Measurements from ENCODE around the gene NOS3.

The NOS3 gene

DNA sequence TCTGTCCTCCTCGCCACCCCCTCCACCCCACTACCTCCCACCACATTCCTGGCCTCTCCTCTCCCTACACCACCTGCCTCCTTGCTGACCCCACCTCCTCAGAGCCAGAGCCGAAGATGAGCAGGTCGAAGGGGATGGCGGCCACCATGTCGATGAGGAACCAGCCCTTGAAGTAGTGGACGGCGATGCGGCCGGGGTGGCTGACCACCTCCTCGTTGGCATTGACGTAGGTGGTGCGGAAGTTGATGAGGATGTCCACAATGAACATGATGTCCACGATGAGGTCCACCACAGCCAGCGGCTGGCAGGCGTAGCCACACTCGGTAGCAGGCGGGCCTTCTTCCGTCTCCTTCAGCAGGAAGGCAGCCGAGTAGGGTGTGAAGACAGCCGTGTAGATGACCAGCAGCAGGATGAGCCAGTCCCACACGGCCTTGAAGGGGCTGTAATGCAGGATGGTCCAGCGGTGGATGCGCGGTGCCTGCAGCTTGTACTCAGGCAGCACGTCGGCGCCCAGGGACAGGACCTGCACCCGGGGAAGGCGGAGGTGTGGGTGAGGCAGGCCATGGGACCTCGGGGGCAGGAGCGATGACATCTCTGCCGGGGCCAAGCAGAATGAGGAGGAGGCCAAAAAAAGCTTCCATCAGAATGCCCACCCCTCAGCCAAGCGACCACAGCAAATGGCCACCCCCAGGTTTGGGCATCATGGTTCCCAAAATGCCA, 38.3 kb upstream of the NOS3 start:
- DNase-seq, result no peak

DNA sequence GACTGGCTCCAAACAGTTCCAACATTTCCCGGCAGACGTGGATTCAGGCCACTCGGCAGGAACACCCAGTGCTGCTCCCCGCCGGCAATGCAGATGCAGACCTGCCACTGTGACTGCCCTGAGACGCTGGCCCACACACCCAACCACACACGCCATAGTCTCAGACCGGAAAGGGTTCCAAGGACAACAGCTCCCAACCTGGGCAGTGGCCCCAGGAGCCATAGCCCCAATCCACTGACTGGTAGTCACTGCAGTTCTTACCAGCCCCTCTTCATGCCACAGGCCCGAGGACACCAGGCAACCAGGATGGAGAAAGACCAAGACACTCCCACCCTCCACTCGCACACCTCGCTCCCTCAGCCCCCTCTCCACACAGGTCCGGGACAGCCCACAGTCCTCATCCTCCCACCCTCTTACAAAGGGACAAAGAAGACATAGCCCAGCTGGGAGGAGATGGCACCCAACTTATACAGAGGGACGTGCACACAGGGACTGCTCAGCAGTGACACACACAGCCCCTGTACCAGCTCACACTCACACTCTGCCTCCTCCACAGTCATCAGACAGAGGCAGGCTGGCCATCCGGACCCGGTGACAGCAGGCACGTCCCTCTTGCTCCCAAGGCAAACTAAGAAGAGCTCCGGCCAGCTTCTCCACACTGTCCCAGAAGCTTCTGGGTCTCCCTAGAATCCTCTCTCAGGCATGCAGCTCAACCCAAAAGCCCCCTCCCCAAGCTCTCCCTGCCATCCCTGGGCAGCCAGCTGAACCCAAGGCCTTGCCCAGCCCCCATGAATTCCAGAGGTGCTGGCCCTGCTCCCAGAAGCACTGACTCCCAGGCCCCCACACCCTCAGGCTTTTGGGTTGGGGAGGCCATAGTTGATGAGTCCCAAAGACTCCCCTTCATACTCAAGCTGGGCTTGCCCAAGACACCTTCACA, 37.5 kb upstream of the NOS3 start:
- no peak for DNase-seq

DNA sequence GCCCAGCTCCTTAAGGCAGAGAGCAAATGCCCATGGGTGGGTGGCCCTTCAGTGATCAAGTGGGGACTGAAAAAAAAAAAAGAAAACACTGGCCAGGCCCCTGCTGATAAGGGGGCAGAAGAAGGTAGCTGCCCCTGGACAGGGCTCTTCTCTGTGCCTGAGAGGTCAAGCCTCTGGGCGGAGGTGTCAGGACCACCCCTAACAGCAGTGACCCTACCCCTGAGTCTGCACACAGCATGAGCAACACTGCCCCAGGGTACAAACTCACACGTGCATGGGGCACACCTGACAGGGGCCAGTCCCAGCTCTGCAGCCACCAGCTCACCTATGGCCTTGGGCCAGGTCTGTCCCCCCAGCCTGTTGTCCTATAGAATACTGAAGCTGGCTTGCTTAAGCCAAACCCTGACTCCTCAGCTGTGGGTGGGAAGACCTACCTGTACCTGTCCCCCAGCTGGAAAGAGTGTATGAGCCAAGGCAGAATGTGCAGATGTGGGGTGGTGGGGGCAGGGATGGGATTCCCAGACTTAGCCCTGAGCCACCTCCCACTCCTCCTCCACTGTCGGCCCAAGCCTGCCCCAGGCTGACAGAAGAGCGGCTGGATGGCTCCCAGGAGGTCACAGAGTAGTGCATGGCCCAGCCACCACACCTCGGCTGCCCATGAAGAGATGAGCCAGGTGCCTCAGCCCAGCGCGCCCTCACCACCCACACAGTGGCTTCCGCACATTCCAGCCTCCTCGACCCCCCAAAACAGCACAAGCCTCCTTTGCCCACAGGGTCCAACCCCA, 36.4 kb upstream of the NOS3 start:
- no peak for DNase-seq

DNA sequence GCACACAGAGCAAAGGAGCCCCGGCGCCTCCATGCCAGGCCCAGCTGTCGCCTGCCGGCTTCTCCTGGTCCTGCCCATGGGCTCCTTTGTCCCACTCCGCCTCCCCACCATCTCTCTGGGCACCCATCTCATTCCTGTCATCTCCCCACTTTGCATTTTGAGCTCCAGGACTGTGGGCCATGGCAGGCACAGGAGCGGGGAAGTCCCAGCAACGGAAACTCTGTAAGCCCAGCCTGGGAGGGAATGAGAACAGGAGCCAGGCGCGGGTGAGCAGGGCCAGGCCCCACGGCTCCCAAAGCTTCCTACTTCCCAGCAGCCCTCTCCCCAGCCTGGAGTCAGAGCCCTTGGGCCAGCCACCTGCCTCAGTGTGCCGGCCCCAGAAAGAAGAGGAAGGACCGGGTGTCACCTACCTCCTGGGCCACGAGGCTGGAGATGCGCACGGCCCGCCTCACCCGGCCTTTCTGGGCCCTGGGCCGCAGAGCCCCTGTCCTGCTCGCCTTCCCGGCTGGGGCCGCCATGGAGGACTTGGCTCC, 35.8 kb upstream of the NOS3 start:
- no peak for DNase-seq

DNA sequence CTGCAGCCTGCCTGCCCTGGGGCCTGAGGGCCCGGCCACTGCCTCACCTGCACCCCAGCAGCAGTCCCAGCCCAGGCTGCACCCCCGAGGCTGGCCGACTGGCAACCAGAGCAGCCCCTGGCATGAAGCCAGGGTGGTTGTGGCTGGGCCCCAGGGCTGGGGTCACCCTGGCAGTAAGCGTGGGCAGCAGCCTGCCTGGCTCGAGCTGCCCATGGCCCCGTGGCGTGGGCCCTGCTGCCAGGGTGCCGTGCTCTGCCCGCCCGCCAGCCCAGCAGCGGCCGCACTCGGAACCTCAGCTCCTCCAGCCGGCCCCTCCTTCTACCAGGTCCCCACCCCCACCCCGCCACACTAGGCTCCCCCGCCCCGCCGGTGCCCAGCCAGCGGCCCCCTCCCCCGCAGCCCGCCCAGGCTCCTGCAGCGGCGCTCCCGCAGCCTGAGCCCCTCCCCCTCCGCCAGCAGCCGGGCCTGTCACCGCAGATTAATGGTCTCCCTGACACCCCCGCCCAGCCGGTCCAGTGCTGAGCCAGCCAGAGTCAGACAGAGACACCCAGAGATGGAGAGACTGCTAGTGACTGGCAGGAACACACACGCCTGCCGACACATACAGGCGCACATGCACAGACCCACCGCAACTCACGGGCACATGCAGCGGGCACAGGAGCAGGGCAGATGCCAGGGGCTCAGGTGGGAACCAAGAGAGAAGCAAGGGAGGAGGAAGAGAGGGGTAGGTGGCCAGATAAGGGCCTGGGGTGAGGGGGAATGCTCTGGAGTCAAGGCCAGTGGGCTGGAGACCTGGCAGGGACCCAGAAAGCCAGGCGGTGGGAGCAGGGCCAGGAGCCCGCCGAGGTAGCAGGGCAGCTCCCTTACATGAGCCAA, 35.1 kb upstream of the NOS3 start:
- DNase-seq, result no peak

DNA sequence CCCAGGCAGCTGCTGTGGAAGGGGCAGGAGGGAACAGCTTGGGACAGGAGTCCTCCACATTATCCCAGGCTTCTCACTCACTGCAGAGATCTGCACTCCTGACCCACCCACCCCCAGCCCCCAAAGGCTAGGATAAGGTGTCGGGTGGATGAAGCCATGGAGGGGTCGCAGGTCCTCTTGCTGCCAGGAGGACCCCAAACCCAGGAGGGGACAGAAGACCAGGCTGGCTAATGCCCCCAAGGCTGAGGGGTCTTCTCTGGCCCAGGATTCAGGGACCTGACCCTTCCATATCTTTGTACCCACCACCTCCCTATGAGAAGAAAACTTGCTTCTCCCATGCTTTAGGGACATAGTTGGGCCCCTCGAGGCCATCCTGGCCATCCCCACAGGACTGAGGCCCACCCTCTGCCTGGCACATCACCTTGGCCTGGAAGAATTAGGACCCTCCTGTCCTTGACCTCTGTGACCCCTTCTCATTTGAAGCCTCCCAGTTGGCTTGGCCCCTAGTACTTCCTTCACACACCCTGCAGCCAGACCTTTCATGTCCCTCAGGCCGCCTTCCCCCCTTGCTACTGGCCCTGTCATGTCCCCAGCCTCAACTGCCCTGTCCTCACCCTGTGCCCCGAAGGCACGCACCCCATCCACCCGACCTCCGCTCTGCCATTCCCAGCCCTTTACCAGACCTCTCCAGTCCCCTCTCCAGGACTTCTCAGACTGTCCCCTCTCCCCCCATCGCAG, 34.3 kb upstream of the NOS3 start:
- no peak for DNase-seq

DNA sequence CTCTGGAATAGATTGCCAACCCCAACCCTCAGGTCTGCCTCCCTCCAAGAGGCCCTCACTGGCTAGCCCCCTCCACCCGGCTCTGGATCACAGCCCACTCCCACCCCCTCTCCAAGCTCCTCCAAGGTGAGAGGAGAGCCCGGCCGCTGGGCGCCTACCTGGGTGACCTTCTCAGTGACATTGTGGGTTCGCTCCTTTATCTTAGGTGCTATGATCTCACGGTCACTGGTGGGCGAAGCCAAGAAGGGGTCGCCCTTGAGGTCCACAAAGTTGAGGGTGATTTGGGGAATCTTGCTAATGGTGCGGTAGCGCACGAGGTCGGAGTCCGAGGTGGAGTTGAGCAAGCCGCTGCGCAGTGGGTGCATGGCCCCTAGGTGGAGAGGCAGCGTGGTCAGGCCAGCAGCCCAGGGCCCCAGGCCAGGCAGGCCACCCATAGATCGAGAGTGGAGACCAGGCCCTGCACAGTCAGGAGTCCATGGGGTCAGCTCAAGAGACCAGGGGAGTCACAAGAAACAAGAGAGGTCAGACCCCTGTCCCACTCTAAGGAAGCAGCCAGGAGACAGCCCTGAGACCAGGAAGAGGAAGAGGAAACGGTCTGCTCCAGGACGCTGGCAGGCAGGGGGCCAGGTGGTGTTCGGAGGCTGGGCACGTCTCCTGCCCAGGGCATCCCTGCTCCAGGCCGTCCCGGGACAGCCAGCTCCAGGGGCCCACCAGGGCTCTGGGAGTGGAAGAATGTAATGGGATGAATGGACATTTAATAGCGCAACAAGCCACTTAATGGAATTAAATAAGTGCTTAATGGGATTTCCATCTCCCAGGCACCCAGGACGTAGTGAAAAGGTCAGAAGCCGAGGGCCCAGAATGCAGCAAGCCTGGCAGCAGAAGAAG, 33.4 kb upstream of the NOS3 start:
- DNase-seq, result no peak

DNA sequence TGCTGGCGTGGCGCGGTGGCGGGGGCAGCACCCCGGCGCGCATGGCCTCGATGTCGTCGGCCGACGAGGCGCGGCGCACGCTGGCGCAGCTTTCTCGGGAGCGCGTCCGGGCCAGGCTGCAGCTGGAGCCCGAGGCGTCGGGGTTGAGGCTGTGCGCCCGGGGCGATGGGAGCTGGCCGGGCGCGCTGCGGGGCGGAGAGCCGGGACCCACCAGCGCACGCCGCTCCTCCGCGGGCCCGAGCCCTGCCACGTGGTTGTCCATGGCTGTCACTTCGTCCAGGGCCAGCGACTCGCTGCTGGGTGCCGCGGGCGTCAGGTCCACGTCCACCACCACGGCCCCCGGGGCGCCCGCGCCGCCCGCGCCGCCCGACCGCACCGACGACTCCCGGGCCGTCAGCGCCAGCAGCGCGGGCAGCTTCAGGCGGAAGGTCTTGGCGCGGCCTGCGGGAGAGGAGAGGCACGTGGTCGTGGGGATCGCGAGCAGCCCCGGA, 32.7 kb upstream of the NOS3 start:
- DNase-seq, result no peak

DNA sequence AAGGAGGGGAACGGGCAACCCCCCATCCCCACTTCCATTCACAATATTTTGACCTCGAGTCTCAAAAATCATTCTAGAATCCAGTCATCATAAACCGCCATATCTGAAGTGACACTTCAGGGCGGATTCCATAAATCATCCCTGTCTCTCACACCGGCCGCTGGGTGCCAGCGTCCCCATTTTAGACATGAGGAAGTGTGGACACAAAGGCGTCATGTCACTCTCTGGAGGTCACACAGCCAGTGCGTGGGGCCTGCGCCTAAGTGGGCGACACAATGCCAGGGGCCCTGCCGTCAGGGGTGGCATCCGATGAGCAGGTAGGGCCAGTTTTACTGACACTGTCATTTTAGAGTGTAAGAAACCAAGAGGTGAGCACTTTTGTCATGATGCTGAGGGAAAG, 32.2 kb upstream of the NOS3 start:
- DNase-seq, result no peak

DNA sequence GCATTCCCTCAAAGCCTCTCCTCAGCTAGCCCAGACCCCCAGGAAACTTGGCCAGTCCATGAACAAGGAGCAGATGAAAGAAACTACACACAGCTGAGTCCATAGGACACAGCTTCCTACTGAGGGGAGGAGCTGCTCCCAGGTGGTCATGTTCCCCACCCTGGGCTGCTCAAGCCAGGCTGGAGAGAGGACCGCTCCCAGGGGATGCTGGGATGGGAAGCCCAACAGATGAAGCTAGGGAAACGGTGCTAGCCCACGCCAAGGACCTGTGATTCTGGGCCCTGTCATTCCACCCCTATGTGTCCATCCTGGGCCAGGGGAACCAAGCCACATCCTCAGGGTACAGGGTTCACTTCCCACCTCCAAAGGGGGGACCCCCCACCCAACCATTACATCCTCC, 31.7 kb upstream of the NOS3 start:
- no peak for DNase-seq

DNA sequence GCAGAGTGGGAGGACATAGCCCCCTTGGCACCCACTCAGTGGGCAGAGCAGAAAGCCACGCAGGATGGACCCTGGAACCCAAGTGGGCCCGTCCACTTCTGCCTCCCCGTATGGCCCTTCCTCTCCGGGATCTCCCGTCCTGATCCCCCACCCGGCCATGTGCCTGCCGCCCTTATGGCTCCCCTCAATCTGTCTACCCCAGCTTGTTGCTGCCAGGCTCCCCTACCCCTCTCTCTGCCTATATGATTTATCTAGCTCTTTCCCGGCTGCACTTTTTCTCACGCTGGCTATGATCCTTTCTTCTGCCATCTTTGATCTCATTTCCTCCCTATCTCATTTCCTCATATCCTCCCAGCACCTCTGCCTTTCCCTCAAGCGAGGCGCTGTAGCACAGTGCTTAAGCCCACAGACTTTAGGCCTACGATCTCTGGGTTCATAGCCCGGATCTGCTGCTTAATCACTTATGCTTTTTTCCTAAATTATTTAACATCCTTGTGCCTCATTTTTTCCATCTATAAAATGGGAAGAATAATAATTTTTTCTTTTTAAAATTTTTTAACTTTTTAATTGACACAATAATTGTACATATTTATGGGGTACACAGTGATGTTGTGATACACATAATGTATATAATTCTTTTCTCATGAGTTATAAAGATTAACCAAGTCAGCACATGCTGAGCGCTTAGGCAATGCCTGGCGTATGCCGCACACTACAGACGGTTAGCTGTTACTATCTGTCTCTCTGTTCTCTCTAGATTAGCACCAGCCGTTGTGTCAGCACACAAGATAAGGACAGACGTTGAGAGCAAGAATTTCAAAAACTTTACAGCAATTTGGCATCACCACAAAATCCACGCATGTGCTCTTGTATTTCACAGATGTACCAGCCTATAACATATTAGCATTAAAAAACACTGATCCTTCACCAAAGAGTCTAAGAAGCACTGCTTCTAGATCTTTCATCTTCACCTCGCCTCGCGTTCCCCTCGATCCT, 30.8 kb upstream of the NOS3 start:
- no peak for DNase-seq

DNA sequence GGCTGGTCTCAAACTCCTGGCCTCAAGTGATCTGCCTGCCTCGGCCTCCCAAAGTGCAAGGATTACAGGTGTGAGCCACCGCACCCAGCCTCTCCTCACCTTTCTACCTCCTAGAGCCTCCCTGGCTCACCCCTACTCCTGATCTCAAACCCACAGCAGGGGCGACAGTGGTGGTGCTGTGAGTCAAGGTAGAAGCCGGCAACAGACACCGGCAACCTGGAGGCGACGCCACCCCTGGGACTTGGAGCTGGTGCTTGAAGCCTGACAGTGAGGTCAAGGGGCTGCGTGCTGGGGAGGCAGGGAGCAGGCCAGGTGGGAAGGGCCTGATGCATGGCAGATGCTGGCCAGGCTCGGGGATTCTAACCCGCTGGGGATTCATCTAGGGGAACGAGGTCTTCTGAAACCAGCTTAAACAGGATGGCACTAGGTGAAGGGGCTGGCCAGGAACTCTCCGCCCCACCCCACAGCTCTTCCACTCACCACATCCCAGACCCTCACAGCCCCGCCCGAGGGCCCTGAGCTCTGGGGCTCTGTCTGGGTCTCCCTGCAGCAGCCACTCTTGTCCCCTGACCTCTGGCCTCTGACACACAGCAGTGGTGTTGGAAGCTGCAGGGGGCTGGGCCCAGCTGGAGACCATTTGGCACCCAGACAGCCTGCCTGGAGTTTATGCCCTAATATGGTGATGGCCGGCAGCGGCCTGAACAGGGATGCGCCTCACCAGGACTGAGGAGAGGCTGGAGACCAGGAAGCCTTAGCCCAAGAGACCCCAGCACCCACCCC, 29.1 kb upstream of the NOS3 start:
- DNase-seq, result no peak

DNA sequence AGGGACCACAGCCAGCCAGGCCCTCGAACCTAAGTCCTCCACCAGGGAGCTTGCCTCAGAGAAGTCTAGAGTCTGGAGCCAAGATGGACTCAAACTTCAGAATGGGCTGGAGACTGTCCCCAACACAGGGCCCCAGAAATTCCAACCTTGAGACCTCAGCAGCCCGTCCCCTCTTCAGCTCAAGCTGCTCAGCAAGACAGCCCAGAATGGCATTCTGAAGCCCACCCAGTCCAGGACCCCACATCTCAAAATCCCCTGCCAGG, 28.6 kb upstream of the NOS3 start:
- no peak for DNase-seq

DNA sequence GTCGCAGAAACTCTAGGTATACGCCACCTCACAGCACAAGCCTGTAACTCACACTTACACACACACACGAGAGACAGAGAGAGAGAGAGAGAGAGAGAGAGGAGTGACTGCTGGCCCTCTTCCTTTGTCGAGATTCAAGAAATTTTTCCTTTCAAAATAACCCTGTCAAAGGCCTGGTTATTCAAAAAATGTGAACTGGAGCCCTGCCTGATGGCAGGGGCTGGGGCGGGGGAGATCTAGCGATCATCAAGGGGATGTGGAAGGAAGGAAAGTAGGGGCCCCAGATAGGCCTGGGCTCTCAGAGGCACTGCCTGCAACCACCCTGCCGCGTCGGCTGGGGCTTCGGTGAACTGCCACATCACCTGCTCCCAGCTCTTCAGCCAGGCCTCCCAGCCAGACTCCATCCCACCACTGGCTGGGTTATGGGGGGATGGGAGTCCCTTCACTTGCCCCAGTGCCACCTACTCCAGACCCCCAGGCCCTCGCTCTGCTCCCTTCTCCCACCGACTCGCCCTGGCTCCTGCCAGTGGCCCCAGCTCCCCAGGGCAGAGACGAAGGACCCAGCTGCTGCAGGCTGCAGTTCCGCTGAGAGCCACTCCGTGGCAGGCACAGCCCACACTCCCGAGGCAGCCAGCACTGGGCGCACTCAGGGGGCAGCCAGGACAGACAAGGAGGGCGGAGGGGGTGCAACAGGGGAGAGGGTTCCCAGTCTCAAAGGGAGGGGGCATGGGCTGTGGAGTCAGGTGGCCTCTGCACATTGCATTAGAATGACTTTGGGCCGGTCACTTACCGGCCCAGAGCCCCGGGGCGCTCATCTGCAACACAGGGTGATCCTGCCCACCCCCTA, 28.0 kb upstream of the NOS3 start:
- no peak for DNase-seq

DNA sequence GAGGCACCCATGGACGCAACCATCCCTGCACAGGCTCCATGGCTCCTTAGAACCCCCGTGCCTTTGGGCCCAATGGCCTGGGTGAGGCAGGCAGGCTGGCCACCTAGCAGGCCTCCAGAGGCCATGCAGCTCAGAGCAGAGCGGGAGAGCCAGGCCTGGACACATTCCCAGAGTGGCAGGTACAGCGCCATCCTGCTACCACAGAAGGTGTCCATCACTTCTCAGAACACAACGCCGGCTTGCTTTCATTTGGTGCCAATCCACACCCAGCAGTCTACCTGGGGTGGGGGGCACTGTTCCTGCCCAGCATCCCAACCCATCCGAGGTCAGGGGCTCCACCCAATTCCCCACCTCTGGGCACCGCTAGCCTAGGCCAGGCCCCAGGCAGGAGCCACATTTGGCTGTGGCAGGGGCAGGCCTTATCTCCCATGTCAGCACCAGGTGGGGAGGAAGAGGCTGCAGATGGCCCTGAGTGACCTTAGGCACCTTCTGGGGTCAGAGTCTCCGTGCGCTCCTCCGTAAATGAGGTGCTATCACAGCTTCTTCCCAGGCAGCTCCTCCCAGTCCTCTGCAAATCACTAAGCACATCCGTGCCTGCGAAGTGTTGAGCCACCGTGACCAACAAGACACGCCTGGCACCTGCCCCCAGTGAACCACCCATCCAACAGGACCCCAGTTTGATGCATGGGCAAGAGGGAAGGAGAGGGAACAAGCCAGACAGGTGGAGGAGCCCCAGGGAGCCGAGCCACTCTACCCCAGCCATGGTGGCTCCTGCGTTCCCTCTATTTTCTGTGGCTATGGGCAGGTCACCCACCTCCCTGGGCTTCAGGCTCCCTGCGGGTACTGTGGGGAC, 26.9 kb upstream of the NOS3 start:
- no peak for DNase-seq

DNA sequence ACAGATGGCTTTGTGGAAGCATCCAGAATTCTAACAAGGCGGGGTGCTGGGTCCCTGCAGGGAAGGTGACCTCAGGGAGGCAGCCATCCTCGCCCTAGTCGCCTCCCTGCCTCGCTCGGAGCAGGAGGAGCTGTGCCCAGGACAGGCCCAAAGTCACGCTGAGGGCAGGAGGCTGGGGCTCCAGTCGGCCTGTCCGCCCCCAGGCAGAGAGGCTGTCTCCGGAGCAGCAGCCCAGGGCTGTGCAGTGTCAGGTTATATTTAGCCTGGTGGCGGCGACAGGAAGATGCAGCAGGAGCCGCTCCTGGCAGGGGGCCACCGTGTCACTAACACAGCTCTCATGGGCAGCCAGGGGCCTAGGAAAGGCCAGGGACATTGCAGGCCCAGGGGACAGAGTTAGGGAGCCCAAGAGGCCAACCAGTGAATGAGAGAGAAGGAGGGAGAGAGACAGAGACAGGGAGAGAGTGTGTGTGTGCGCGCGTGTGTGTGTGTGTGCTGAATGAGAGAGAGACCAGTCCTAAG, 26.2 kb upstream of the NOS3 start:
- no peak for DNase-seq
